Activated naive CD4-positive, alpha-beta T cell treated with anti-CD3 and anti-CD28 coated beads for 36 hours (primary cell): Measurements from ENCODE around the gene LIME1. TPM values are rescaled to one million over a fixed set of nuclear protein-coding genes. Genes with fewer than 3 reads are reported as not detected.

Experiments used
- CTCF ChIA-PET: fragments of 350-600 bp; sonication (Branson Sonifier 250); formaldehyde crosslinking; loops from one replicate; lab custom pipeline; 2021; ENCODE audit warnings: antibody characterized with exemption; lab: Charles Lee
- DNase-seq: peaks from one replicate; pipeline ENCODE4 v3.0.0-alpha.2; 2020
- H3K27ac Mint-ChIP-seq: one replicate; pipeline ENCODE4 v1.8.0; 2021; ENCODE audit warnings: mild to moderate bottlenecking, mixed read lengths
- H3K27me3 Mint-ChIP-seq: one replicate; pipeline ENCODE4 v1.8.0; 2021; ENCODE audit warnings: low read depth, mixed read lengths
- H3K36me3 Mint-ChIP-seq: one replicate; pipeline ENCODE4 v1.8.0; 2021; ENCODE audit warnings: low read depth, mixed read lengths
- H3K4me1 Mint-ChIP-seq: one replicate; pipeline ENCODE4 v1.8.0; 2021; ENCODE audit warnings: low read depth, mixed read lengths
- H3K4me3 Mint-ChIP-seq: one replicate; pipeline ENCODE4 v1.8.0; 2021; ENCODE audit warnings: mild to moderate bottlenecking, moderate library complexity, mixed read lengths
- H3K9me3 Mint-ChIP-seq: one replicate; pipeline ENCODE4 v1.8.0; 2021; ENCODE audit warnings: mixed read lengths
- intact Hi-C: fragments of 100-400 bp; cut with micrococcal nuclease; formaldehyde crosslinking; loops from one replicate; pipeline ENCODE4 v1.15.1; 2023
- total RNA-seq, 2 experiments: library from RNA; stranded (reverse); gene quantifications; one replicate each; pipeline ENCODE4 v1.2.3, GENCODE V29; 2021

LIME1 gene
- total RNA-seq, 2 experiments from 2014 or later, result 3.1 to 4.1 TPM

DNA sequence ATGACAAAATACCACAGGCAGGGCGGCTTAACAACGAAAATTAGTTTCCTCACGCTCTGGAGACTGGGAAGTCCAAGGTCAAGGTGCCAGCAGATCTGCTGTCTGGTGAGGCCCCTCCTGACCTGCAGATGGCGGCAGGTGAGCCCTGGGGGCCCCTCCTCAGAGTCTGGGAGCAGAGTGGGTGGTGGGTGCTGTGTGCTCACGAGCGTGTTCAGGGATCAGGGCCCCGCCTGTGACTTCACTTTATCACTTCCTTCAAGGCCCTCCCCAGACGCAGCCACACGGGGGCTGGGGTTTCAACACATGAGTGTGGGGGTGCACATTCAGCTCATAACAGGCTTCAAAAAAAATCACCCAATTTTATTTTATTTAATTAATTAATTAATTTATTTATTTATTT, 42.4 kb downstream of the LIME1 start:
- Mint-ChIP-seq H3K27ac (no peak overlapping the region), H3K4me3 (no peak overlapping the region), H3K27me3 (no peaks in the 10 kb centered on the region), H3K9me3 (no peaks in the 10 kb centered on the region), H3K4me1 (peaks cover 12% of the 10 kb centered on the region), H3K36me3 (no peaks in the 10 kb centered on the region)
- DNase-seq, result no peak
- CTCF ChIA-PET, result no interaction called here
- intact Hi-C loops, result no loop called here

DNA sequence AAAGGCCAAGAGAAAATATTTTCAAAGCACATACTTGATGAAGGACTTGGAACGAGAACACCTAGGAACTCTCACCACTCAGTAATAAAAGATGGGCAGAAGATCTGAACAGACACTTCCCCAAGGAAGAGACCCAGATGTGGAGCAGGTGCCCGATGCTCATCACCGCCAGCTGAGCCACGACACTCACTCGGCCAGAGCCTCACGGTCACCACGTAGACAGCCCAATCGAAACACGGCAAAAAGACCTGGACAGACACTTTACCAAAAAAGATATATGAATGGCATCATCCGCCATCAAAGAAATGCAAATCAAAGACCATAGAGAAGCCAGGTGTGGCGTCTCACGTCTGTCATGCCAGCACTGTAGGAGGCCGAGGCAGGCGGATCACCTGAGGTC, 44.7 kb downstream of the LIME1 start:
- CTCF ChIA-PET, result interaction anchor here (0.9 to 1.0 kb wide), 2 partner anchors 201 to 244 kb away, joined by 3 to 6 read pairs; partner anchors contain the start of gene PTK6
- H3K27ac Mint-ChIP-seq, result no peak overlapping the region
- peaks cover 11% of the 10 kb centered on the region for H3K4me1 Mint-ChIP-seq
- H3K9me3 Mint-ChIP-seq, result no peaks in the 10 kb centered on the region
- H3K36me3 Mint-ChIP-seq, result no peaks in the 10 kb centered on the region
- intact Hi-C loops, result loop anchor here (5.0 to 10.0 kb wide), 2 partner anchors 244 to 274 kb away; partner anchors contain the start of gene PTK6
- no peak overlapping the region for H3K4me3 Mint-ChIP-seq
- no peak for DNase-seq
- H3K27me3 Mint-ChIP-seq, result no peaks in the 10 kb centered on the region

- DNase-seq, result peak; percentile 65
- intact Hi-C loops, result loop anchor here (1.0 to 10.0 kb wide), 3 partner anchors 75 to 273 kb away; partner anchors contain the start of genes ARFRP1 and PTK6
- Mint-ChIP-seq H3K27ac (no peak overlapping the region), H3K4me1 (peaks cover 11% of the 10 kb centered on the region), H3K36me3 (no peaks in the 10 kb centered on the region), H3K27me3 (no peaks in the 10 kb centered on the region), H3K9me3 (no peaks in the 10 kb centered on the region), H3K4me3 (no peak overlapping the region)
- CTCF ChIA-PET, result interaction anchor here (0.9 to 1.0 kb wide), 2 partner anchors 202 to 245 kb away, joined by 3 to 6 read pairs; partner anchors contain the start of gene PTK6
These were observed 45.6 kb downstream of the LIME1 start for GRCh38 chr20:63782051-63782471.

DNA sequence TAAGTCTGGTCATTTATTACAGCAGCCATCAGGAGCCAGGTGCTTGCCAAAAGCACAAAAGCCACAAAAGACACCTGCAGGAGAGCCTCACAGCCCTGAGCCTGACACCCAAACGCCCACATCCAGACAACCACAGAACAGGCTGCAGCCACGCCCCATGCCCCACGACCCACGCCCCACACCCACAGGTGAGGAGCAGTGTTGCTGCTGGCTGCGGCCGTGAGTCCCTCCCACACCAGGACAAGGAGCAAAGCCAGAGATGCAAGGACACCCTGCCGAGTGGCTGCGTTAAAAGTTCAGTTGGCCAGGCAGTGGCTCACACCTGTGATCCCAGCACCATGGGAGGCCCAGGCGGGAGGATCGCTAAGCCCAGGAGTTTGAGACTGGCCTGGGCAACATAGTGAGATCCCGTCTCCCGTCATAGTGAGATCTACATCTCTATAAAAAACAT, 46.1 kb downstream of the LIME1 start:
- intact Hi-C loops, result loop anchor here (1.0 to 10.0 kb wide), 3 partner anchors 75 to 272 kb away; partner anchors contain the start of genes ARFRP1 and PTK6
- CTCF ChIA-PET, result interaction anchor here (1.1 kb wide), 1 partner anchor 11 kb away, joined by 4 read pairs; no protein-coding TSS in a partner anchor
- no peak overlapping the region for H3K27ac Mint-ChIP-seq

GRCh38 chr20:63783970-63784369, 47.5 kb downstream of the LIME1 start:
- Mint-ChIP-seq H3K9me3 (no peaks in the 10 kb centered on the region), H3K27me3 (no peaks in the 10 kb centered on the region), H3K4me3 (no peak overlapping the region), H3K4me1 (peaks cover 11% of the 10 kb centered on the region), H3K27ac (no peak overlapping the region), H3K36me3 (no peaks in the 10 kb centered on the region)
- intact Hi-C loops, result loop anchor here (5.0 to 10.0 kb wide), 2 partner anchors 247 to 271 kb away; partner anchors contain the start of gene PTK6
- DNase-seq, result no peak
- CTCF ChIA-PET, result interaction anchor here (0.6 to 2.3 kb wide), 3 partner anchors 9 to 343 kb away, joined by 3 to 9 read pairs (median 4); partner anchors contain the start of gene TPD52L2

More for the DNA sequence above, 46.1 kb downstream of the LIME1 start:
- no peak for DNase-seq
- H3K27me3 Mint-ChIP-seq, result no peaks in the 10 kb centered on the region
- H3K9me3 Mint-ChIP-seq, result no peaks in the 10 kb centered on the region
- no peak overlapping the region for H3K4me3 Mint-ChIP-seq
- peaks cover 11% of the 10 kb centered on the region for H3K4me1 Mint-ChIP-seq
- no peaks in the 10 kb centered on the region for H3K36me3 Mint-ChIP-seq

DNA sequence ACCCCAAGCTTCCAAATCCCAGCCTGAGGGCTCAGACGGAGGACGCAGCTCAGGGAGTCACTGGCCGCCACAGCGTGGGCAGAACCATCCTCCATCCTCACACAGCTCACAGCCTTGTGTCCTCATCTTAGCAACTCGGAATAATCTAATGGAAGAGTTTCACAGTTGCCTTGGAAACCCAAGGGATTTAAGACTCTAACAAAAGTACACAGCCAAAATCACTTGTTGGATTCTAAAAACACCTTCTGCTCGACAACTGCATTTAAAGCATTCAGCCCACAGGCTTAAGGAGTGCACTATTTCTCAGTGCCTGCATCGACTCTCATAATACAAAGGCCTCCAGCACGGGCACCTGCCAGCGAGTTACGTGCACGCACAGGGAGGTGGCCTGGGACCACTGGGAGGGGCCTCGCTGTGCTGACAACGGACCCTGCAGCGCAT, 49.2 kb downstream of the LIME1 start:
- H3K27ac Mint-ChIP-seq, result no peak overlapping the region
- intact Hi-C loops, result loop anchor here (1.0 to 10.0 kb wide), 3 partner anchors 79 to 269 kb away; no protein-coding TSS in a partner anchor
- DNase-seq, result no peak
- CTCF ChIA-PET, result interaction anchor here (0.6 to 2.3 kb wide), 14 partner anchors 9 to 333 kb away, joined by 3 to 9 read pairs (median 4); partner anchors contain the start of gene TPD52L2
- H3K4me3 Mint-ChIP-seq, result no peak overlapping the region
- no peaks in the 10 kb centered on the region for H3K36me3 Mint-ChIP-seq
- H3K4me1 Mint-ChIP-seq, result peaks cover 11% of the 10 kb centered on the region
- H3K9me3 Mint-ChIP-seq, result no peaks in the 10 kb centered on the region
- H3K27me3 Mint-ChIP-seq, result no peaks in the 10 kb centered on the region

- Mint-ChIP-seq H3K9me3 (no peaks in the 10 kb centered on the region), H3K36me3 (no peaks in the 10 kb centered on the region), H3K27me3 (no peaks in the 10 kb centered on the region), H3K4me1 (peaks cover 1% of the 10 kb centered on the region), H3K27ac (no peak overlapping the region), H3K4me3 (no peak overlapping the region)
- CTCF ChIA-PET, result interaction anchor here (1.3 to 2.0 kb wide), 2 partner anchors 14 to 186 kb away, joined by 5 to 6 read pairs; no protein-coding TSS in a partner anchor
- DNase-seq, result no peak
- intact Hi-C loops, result loop anchor here (10.0 kb wide), 1 partner anchor 267 kb away; no protein-coding TSS in a partner anchor
These were observed 50.8 kb downstream of the LIME1 start for GRCh38 chr20:63787302-63787701.

DNA sequence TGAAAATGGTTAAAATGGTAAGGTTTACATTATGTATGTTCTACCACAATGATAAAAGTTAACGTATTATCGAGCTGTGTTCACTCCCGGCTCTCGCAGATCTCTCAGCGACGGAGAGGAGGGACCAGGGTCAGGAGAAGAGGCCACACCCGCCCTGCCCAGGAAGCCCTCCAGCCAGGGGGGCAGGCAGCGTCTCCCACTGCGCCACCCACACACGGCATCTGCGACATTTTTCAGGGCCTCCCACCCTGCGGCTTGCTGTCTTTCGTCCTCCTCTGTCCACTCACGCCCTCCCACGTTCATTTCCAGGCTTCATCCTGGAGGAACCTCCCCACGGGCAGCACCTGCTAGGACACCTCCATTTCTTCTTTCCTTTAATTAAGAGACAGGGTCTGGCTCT, 51.3 kb downstream of the LIME1 start:
- CTCF ChIA-PET, result interaction anchor here (1.3 to 2.0 kb wide), 2 partner anchors 14 to 186 kb away, joined by 5 to 6 read pairs; no protein-coding TSS in a partner anchor
- Mint-ChIP-seq H3K4me1 (no peaks in the 10 kb centered on the region), H3K27ac (no peak overlapping the region), H3K4me3 (no peak overlapping the region), H3K27me3 (no peaks in the 10 kb centered on the region), H3K9me3 (no peaks in the 10 kb centered on the region), H3K36me3 (no peaks in the 10 kb centered on the region)
- intact Hi-C loops, result loop anchor here (10.0 kb wide), 1 partner anchor 267 kb away; no protein-coding TSS in a partner anchor
- DNase-seq, result no peak

Other genes with a start within 250 kb of the LIME1 start
- under 1 TPM in 1 of 2 experiments, not detected in 1; 0.12 TPM for gene EEF1A2, start 237.6 kb upstream of the LIME1 start, total RNA-seq
- 100 to 1,000 TPM; 189 to 194 TPM for gene PPDPF, start 215.9 kb upstream of the LIME1 start, total RNA-seq
- under 1 TPM; 0.35 to 0.38 TPM for gene PTK6, start 199.3 kb upstream of the LIME1 start, total RNA-seq
- not detected for gene SRMS, start 188.9 kb upstream of the LIME1 start, total RNA-seq
- gene FNDC11, start 182.5 kb upstream of the LIME1 start, total RNA-seq, result under 1 TPM in 1 of 2 experiments, not detected in 1; 0.10 TPM
- gene HELZ2, start 162.4 kb upstream of the LIME1 start, total RNA-seq, result 10 to 100 TPM; 20.0 to 20.4 TPM
- gene GMEB2, start 109.6 kb upstream of the LIME1 start, total RNA-seq, result 10 to 100 TPM; 16.7 to 18.0 TPM
- gene STMN3, start 83.2 kb upstream of the LIME1 start, total RNA-seq, result 1 to 10 TPM; 6.7 to 7.3 TPM
- 10 to 100 TPM; 33.6 to 34.8 TPM for gene RTEL1, start 78.4 kb upstream of the LIME1 start, total RNA-seq
- not detected for gene TNFRSF6B, start 40.0 kb upstream of the LIME1 start, total RNA-seq
- gene ARFRP1, start 28.7 kb upstream of the LIME1 start, total RNA-seq, result 10 to 100 TPM; 45.6 to 49.2 TPM
- 10 to 100 TPM; 15.3 to 18.0 TPM for gene ZGPAT, start 28.6 kb upstream of the LIME1 start, total RNA-seq
- 10 to 100 TPM; 22.4 to 24.8 TPM for gene SLC2A4RG, start 3.1 kb downstream of the LIME1 start, total RNA-seq
- gene ZBTB46, start 94.6 kb downstream of the LIME1 start, total RNA-seq, result under 1 TPM; 0.17 to 0.20 TPM
- not detected for gene ABHD16B, start 124.8 kb downstream of the LIME1 start, total RNA-seq
- 10 to 100 TPM; 38.2 to 38.9 TPM for gene TPD52L2, start 128.6 kb downstream of the LIME1 start, total RNA-seq
- 10 to 100 TPM; 19.4 to 19.5 TPM for gene DNAJC5, start 158.5 kb downstream of the LIME1 start, total RNA-seq
- gene UCKL1, start 219.8 kb downstream of the LIME1 start, total RNA-seq, result 10 to 100 TPM; 23.3 to 23.9 TPM
- 1 to 10 TPM; 7.9 to 8.3 TPM for gene ZNF512B, start 233.3 kb downstream of the LIME1 start, total RNA-seq
- gene SAMD10, start 243.0 kb downstream of the LIME1 start, total RNA-seq, result 10 to 100 TPM; 20.5 to 21.8 TPM
- gene PRPF6, start 244.5 kb downstream of the LIME1 start, total RNA-seq, result 10 to 100 TPM; 39.4 to 40.2 TPM